Pancreas (tissue), 10 donors: ENCODE data around the gene PNMA8C. TPM values are rescaled to one million over a fixed set of nuclear protein-coding genes. Genes with fewer than 3 reads are reported as not detected.
A peak's percentile ranks its signal among the peaks of the same experiment; 100 is the strongest.

Source experiments
- ATAC-seq, 4 donors: fragments of 200-7000 bp; cut with Tn5 transposase; one replicate each; pipeline versions ENCODE4 v1.8.0 to v1.9.1; 2020; ENCODE audit warnings: mild to moderate bottlenecking in 4 of 4, moderate library complexity in 4 of 4
- DNase-seq, 6 donors: peaks; one replicate each; pipeline ENCODE4 v3.0.0-alpha.2; 2020
- FAIRE-seq: peaks from 2 replicates; lab custom pipeline; 2012; peaks lifted over from hg19 to GRCh38; lab: Jason Lieb, UNC
- H3K27ac ChIP-seq, 4 donors: fragments of 200-600 bp; sonication (generic); 1 replicate in 3 of 4; 2 replicates in 1 of 4; pipeline versions ENCODE4 v1.5.0 to v1.8.0; 2020
- H3K27me3 ChIP-seq, 4 donors: fragments of 200-600 bp; one replicate each; pipeline ENCODE4 v1.8.0; 2021
- H3K36me3 ChIP-seq, 3 donors: fragments of 200-600 bp; sonication (generic) in 1 of 3; one replicate each; pipeline versions ENCODE4 v1.5.0 to v1.8.0; 2020 to 2021
- H3K4me1 ChIP-seq, 3 donors: fragments of 200-600 bp; one replicate each; pipeline ENCODE4 v1.8.0; 2021
- H3K4me3 ChIP-seq, 4 donors: fragments of 200-600 bp; sonication (generic) in 2 of 4; one replicate each; pipeline versions ENCODE4 v1.5.0 to v1.8.0; 2020 to 2021
- H3K9me3 ChIP-seq, 4 donors: fragments of 200-600 bp; one replicate each; pipeline ENCODE4 v1.8.0; 2021
- CTCF ChIP-seq, 4 donors: fragments of 200-600 bp; sonication (generic) in 3 of 4; IDR thresholded peaks; one replicate each; pipeline versions ENCODE4 v1.5.0 to v1.8.0; 2021; ENCODE audit warnings: antibody characterized with exemption in 4 of 4
- WGBS, 2 donors: extraction: QIAGEN DNeasy Blood & Tissue Kit; methylation state at CpG; one replicate each; pipeline ENCODE4 v1.1.7; 2013; 5-methylcytosine and 5-hydroxymethylcytosine counted together
- intact Hi-C, 3 donors: fragments of 100-400 bp; cut with DNase I; formaldehyde crosslinking; loops; one replicate each; pipeline versions ENCODE4 v1.11.1 to v1.14.2; 2022
- polyA plus RNA-seq, 2 donors: library from polyadenylated mRNA; stranded (reverse); fragments of 200-250 nt; gene quantifications; one replicate each; pipeline ENCODE4 v1.2.3, GENCODE V29; 2013
- total RNA-seq, 6 donors: library from RNA; stranded (reverse); fragmentation: NEBNext Ultra II Directional in 4 of 6; extraction: Animal tissue kit (Norgen Biotek cat#: 25700) in 4 of 6; gene quantifications; one replicate each; pipeline versions ENCODE4 v1.2.1 to v1.2.4, GENCODE V29; 2021 to 2023
- donor health status: healthy with polysubstance abuse.
- donor health status: DM: no; HTN: no; CAD: no; lungs with moderate emphysema.
- donor health status: DM: no; HTN: no; CAD: no.
- donor health status: control.
- donor health status: control.
- donor health status: Bipolar disorder and iron deficiency.
- donor health status: DM: yes; HTN: yes; CAD: no.
- donor health status: DM: no; HTN: no; CAD: no.
- donor health status: DM: no; HTN: no; CAD: no.
- donor health status: DM: yes; HTN: yes; CAD: no.

The PNMA8C gene
- total and polyA plus RNA-seq, 8 donors = 0.08 to 0.61 (median 0.14) TPM; not detected in 2

GRCh38 chr19:46431824-46432223, 3.1 kb upstream of the PNMA8C start:
- TF ChIP-seq CTCF (IDR thresholded peaks at IDR 0.05) = no peak
- Histone ChIP-seq H3K9me3 (no peaks in the 10 kb centered on the region), H3K27me3 (no peaks in the 10 kb centered on the region), H3K27ac (no peak overlapping the region), H3K36me3 (no peaks in the 10 kb centered on the region), H3K4me3 (no peak overlapping the region), H3K4me1 (peaks cover 0 to 4% (median 3%) of the 10 kb centered on the region in 3 donors)
- DNase-seq = peak in 4 of 6 donors; percentile 23 to 74 (median 60)
- peak; percentile 55 to 94 (median 84) for ATAC-seq
- FAIRE-seq = no peak
- 17 to 19% methylated on average over 9 to 10 of the region's 10 CpGs for WGBS, 2 donors
- intact Hi-C loops = no loop called here

GRCh38 chr19:46429999-46430398, 1.3 kb upstream of the PNMA8C start:
- no peak for TF ChIP-seq CTCF (IDR thresholded peaks at IDR 0.05)
- intact Hi-C loops = no loop called here
- H3K4me1 ChIP-seq = peaks cover 0 to 7% (median 3%) of the 10 kb centered on the region in 3 donors
- no peak overlapping the region for H3K27ac ChIP-seq
- no peaks in the 10 kb centered on the region for H3K36me3 ChIP-seq
- DNase-seq (no peak), ATAC-seq (no peak), FAIRE-seq (no peak)
- no peak overlapping the region for H3K4me3 ChIP-seq
- H3K27me3 ChIP-seq = no peaks in the 10 kb centered on the region
- no peaks in the 10 kb centered on the region for H3K9me3 ChIP-seq
- WGBS, 2 donors = 71 to 82% methylated on average over 4 of the region's 4 CpGs

DNA sequence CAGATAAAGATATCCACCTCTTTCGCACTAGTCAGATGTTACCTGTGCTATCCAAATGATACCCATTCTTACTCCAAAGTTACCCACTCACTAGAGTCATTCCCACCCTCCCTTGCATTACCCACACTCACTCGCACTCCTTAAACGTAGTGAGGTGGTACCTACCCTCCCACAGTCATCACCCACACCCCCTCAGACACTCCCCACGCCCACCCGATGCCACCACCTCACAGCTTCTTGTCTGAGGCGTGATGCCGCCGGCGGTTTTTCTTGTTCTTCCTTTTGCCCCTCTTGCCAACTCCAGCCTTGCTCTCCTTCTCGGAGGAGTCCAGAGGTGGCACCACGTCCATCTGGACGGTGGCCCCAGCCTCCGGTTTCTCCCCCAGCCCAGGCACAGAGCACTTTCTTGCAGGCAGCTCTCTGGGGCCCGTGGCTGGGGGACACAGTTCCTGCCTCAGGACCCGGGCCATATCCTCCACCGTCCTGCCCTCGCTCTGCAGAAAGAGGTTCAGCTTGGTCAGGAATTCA, 1.2 kb downstream of the PNMA8C start:
- TF ChIP-seq CTCF (IDR thresholded peaks at IDR 0.05) = no peak
- WGBS, 2 donors = 69 to 76% methylated on average over 17 of the region's 17 CpGs
- peaks cover 0 to 7% (median 3%) of the 10 kb centered on the region in 3 donors for H3K4me1 ChIP-seq
- no peak overlapping the region for H3K4me3 ChIP-seq
- H3K27ac ChIP-seq = no peak overlapping the region
- H3K9me3 ChIP-seq = no peaks in the 10 kb centered on the region
- no peak for FAIRE-seq
- DNase-seq = peak in 1 of 6 donors; percentile 45
- no peaks in the 10 kb centered on the region for H3K27me3 ChIP-seq
- intact Hi-C loops = no loop called here
- no peaks in the 10 kb centered on the region for H3K36me3 ChIP-seq
- no peak for ATAC-seq

- Histone ChIP-seq H3K4me3 (peak overlapping the region; percentile 41 to 70 (median 61)), H3K4me1 (peaks cover 0 to 7% (median 3%) of the 10 kb centered on the region in 3 donors), H3K36me3 (no peaks in the 10 kb centered on the region), H3K27me3 (no peaks in the 10 kb centered on the region), H3K27ac (peak overlapping the region in 3 of 4 donors; percentile 51 to 82 (median 80)), H3K9me3 (no peaks in the 10 kb centered on the region)
- FAIRE-seq (no peak), ATAC-seq (peak; percentile 92 to 95 (median 92)), DNase-seq (peak; percentile 77 to 96 (median 86))
- 2% methylated on average over 32 of the region's 32 CpGs for WGBS, 2 donors
- no peak for TF ChIP-seq CTCF (IDR thresholded peaks at IDR 0.05)
- intact Hi-C loops = no loop called here
These were observed 2.1 kb downstream of the PNMA8C start for GRCh38 chr19:46426506-46427162.

GRCh38 chr19:46426035-46426505, 2.7 kb downstream of the PNMA8C start:
- WGBS, 2 donors = 0 to 2% methylated on average over 10 of the region's 10 CpGs
- peak overlapping the region in 3 of 4 donors; percentile 51 to 82 (median 80) for H3K27ac ChIP-seq
- H3K36me3 ChIP-seq = no peaks in the 10 kb centered on the region
- H3K27me3 ChIP-seq = no peaks in the 10 kb centered on the region
- ATAC-seq (peak; percentile 77 to 85 (median 85)), DNase-seq (peak in 1 of 6 donors; percentile 52), FAIRE-seq (no peak)
- peak overlapping the region; percentile 41 to 70 (median 61) for H3K4me3 ChIP-seq
- H3K4me1 ChIP-seq = peaks cover 0 to 7% (median 3%) of the 10 kb centered on the region in 3 donors
- intact Hi-C loops = no loop called here
- no peaks in the 10 kb centered on the region for H3K9me3 ChIP-seq
- TF ChIP-seq CTCF (IDR thresholded peaks at IDR 0.05) = no peak
